Left ventricle myocardium inferior (tissue), 1 donor: Measurements from ENCODE around the gene THADA. TPM values are rescaled to one million over a fixed set of nuclear protein-coding genes. Genes with fewer than 3 reads are reported as not detected.
A peak's percentile ranks its signal among the peaks of the same experiment; 100 is the strongest.

Experiments used
- DNase-seq: peaks from one replicate; pipeline ENCODE4 v3.0.0-alpha.2; 2020
- H3K27ac ChIP-seq: fragments of 200-600 bp; replicated peaks from 2 replicates; pipeline ENCODE4 v1.8.0; 2021
- H3K27me3 ChIP-seq: fragments of 200-600 bp; 2 replicates; pipeline ENCODE4 v1.8.0; 2021; ENCODE audit warnings: low read depth
- H3K36me3 ChIP-seq: fragments of 200-600 bp; 2 replicates; pipeline ENCODE4 v1.8.0; 2021
- H3K4me1 ChIP-seq: fragments of 200-600 bp; 2 replicates; pipeline ENCODE4 v1.8.0; 2021
- H3K4me3 ChIP-seq: fragments of 200-600 bp; 2 replicates; pipeline ENCODE4 v1.8.0; 2021; ENCODE audit warnings: mild to moderate bottlenecking, moderate library complexity
- H3K9me3 ChIP-seq: fragments of 200-600 bp; replicated peaks from 2 replicates; pipeline ENCODE4 v1.8.0; 2021
- CTCF ChIP-seq: fragments of 200-600 bp; IDR thresholded peaks from 2 replicates; pipeline ENCODE4 v1.8.0; 2021; ENCODE audit warnings: antibody characterized with exemption, mild to moderate bottlenecking, borderline replicate concordance
- intact Hi-C: fragments of 100-400 bp; cut with micrococcal nuclease; formaldehyde crosslinking; loops from one replicate; pipeline ENCODE4 v1.11.0; 2022
- total RNA-seq: library from RNA; stranded (reverse); fragmentation: NEBNext Ultra II Directional; extraction: Animal tissue kit (Norgen Biotek cat#: 25700); gene quantifications from one replicate; pipeline ENCODE4 v1.2.1, GENCODE V29; 2021
- donor health status: DM: no; HTN: yes; CAD: no; lungs with severe emphysema.

THADA gene
- total RNA-seq, 1 donor from 2014 or later = 15.4 TPM

DNA sequence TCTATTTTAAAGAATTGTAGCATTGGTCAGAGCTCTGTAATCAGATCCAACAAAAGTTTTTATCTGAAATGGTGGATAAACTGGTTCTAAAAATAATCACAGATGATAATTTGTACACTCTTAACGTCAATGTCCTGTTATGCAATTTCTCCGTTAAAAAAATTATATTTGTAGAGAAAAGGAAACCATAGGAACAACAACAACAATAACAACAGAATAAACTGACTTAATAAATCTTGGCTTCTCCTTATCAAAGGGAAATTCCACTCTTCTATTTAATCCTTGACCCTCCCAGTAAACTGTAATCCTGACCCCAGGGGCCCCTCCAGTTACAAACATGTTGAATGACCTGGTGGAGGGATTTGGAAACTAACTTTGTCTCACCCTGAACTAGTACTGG, 290.8 kb downstream of the THADA start:
- DNase-seq = no peak
- Histone ChIP-seq H3K27ac (peak overlapping the region; percentile 85), H3K27me3 (no peaks in the 10 kb centered on the region), H3K36me3 (no peaks in the 10 kb centered on the region), H3K9me3 (no peaks in the 10 kb centered on the region), H3K4me3 (no peak overlapping the region), H3K4me1 (peaks cover 71% of the 10 kb centered on the region)
- no peak for TF ChIP-seq CTCF
- intact Hi-C loops = no loop called here

DNA sequence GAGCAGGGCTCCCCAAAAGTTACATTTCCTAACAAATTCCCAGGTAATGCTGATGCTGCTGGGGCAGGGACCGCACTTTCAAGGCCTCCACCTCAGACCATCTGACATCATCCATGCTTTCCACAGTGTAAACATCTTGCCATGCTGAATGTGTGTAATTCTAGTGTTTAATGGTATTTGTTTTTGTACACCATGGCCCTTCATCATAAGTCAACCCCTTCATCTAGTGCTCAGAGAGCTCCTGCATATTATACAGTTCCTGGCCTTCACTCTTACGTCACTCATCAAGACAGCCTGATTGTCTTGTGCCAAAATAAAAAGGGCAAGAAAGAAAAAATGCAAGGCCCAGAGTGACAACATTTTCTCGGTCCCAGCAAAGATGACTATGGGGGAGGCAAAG, 291.9 kb downstream of the THADA start:
- intact Hi-C loops = no loop called here
- no peaks in the 10 kb centered on the region for H3K36me3 ChIP-seq
- peak overlapping the region; percentile 85 for H3K27ac ChIP-seq
- H3K4me1 ChIP-seq = peaks cover 71% of the 10 kb centered on the region
- no peaks in the 10 kb centered on the region for H3K9me3 ChIP-seq
- no peaks in the 10 kb centered on the region for H3K27me3 ChIP-seq
- no peak for DNase-seq
- no peak overlapping the region for H3K4me3 ChIP-seq
- no peak for TF ChIP-seq CTCF

DNA sequence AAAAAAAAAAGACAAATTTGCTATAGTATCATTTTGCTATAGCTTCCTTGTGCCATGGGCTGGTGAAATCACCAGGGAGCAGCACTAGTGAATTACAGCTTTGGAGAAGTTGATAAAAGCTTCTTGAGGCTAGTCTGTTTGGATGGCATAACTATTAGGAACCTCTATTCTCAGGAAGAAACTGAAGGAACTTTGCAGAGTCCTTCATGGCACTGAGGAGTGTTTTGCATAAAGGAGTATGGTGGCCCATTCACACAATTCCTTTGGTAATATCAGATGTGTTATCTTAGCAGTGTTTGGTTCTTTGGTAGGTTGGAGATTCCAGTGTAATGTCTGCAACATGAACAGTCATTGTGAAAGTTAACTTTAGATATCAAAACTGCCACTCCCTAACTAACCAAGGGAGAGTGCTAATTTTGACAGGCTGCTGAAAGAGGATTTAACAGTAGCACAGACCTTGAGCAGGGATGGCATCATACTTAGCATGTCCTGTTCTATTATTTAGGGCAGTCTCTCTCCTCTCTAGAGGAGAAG, 292.8 kb downstream of the THADA start:
- Histone ChIP-seq H3K4me3 (no peak overlapping the region), H3K27ac (peak overlapping the region; percentile 85), H3K4me1 (peaks cover 71% of the 10 kb centered on the region), H3K36me3 (no peaks in the 10 kb centered on the region), H3K9me3 (no peaks in the 10 kb centered on the region), H3K27me3 (no peaks in the 10 kb centered on the region)
- no peak for TF ChIP-seq CTCF
- DNase-seq = no peak
- intact Hi-C loops = no loop called here

GRCh38 chr2:43302182-43302960, 293.5 kb downstream of the THADA start:
- DNase-seq = no peak
- TF ChIP-seq CTCF = no peak
- no peaks in the 10 kb centered on the region for H3K27me3 ChIP-seq
- intact Hi-C loops = no loop called here
- H3K4me3 ChIP-seq = no peak overlapping the region
- H3K4me1 ChIP-seq = peaks cover 71% of the 10 kb centered on the region
- H3K27ac ChIP-seq = peak overlapping the region; percentile 85
- H3K9me3 ChIP-seq = no peaks in the 10 kb centered on the region
- H3K36me3 ChIP-seq = no peaks in the 10 kb centered on the region

GRCh38 chr2:43300781-43301583, 294.9 kb downstream of the THADA start:
- intact Hi-C loops = no loop called here
- H3K27ac ChIP-seq = peak overlapping the region; percentile 85
- H3K4me3 ChIP-seq = no peak overlapping the region
- no peaks in the 10 kb centered on the region for H3K27me3 ChIP-seq
- no peaks in the 10 kb centered on the region for H3K9me3 ChIP-seq
- peaks cover 57% of the 10 kb centered on the region for H3K4me1 ChIP-seq
- no peak for TF ChIP-seq CTCF
- DNase-seq = no peak
- no peaks in the 10 kb centered on the region for H3K36me3 ChIP-seq
